Trophoblast cell (in vitro differentiated cells and primary cell): Measurements from ENCODE around the gene LHFPL2.
A peak's percentile ranks its signal among the peaks of the same experiment; 100 is the strongest.

Source experiments
- DNase-seq, 2 donors: peaks; one replicate each; pipeline ENCODE4 v3.0.0-alpha.2; 2016
- H2AFZ ChIP-seq: 2 replicates; pipeline ENCODE4 v1.6.1; 2013; ENCODE audit warnings: low read length, moderate library complexity, mild to moderate bottlenecking; ENCODE audit not compliant: insufficient read depth, poor library complexity
- H2AK5ac ChIP-seq: 2 replicates; pipeline ENCODE4 v1.6.1; 2013; ENCODE audit warnings: mild to moderate bottlenecking, low read length
- H2BK120ac ChIP-seq: 2 replicates; pipeline ENCODE4 v1.6.1; 2013; ENCODE audit warnings: low read length, mild to moderate bottlenecking, moderate library complexity; ENCODE audit not compliant: insufficient read depth, poor library complexity
- H2BK12ac ChIP-seq: 2 replicates; pipeline ENCODE4 v1.6.1; 2013; ENCODE audit warnings: mild to moderate bottlenecking, low read length, moderate library complexity
- H2BK5ac ChIP-seq: 2 replicates; pipeline ENCODE4 v1.6.1; 2013; ENCODE audit warnings: low read length, low read depth, moderate library complexity, mild to moderate bottlenecking; ENCODE audit not compliant: poor library complexity
- H3K14ac ChIP-seq: 2 replicates; pipeline ENCODE4 v1.6.1; 2013; ENCODE audit warnings: mild to moderate bottlenecking, low read length
- H3K18ac ChIP-seq: 2 replicates; pipeline ENCODE4 v1.6.1; 2013; ENCODE audit warnings: mild to moderate bottlenecking, low read length
- H3K23ac ChIP-seq: 2 replicates; pipeline ENCODE4 v1.6.1; 2013; ENCODE audit warnings: low read length
- H3K27ac ChIP-seq: 2 replicates; pipeline ENCODE4 v1.5.1; 2013; ENCODE audit warnings: low read depth, mild to moderate bottlenecking, inconsistent platforms, low read length, moderate library complexity
- H3K27me3 ChIP-seq: 2 replicates; pipeline ENCODE4 v1.6.1; 2013; ENCODE audit warnings: inconsistent platforms, mild to moderate bottlenecking, low read length, moderate library complexity; ENCODE audit not compliant: insufficient read depth
- H3K36me3 ChIP-seq, 2 experiments: 1 replicate in 1 of 2; 2 replicates in 1 of 2; pipeline ENCODE4 v1.6.1; 2013; ENCODE audit warnings: low read length in 2 of 2, mild to moderate bottlenecking in 2 of 2, moderate library complexity in 1 of 2; ENCODE audit not compliant: insufficient read depth in 2 of 2, control insufficient read depth in 1 of 2
- H3K4ac ChIP-seq: 2 replicates; pipeline ENCODE4 v1.6.1; 2013; ENCODE audit warnings: low read depth, mild to moderate bottlenecking, low read length, moderate library complexity
- H3K4me1 ChIP-seq, 2 experiments: 1 replicate in 1 of 2; 2 replicates in 1 of 2; pipeline ENCODE4 v1.6.1; 2013; ENCODE audit warnings: low read length in 2 of 2, mild to moderate bottlenecking in 2 of 2, moderate library complexity in 1 of 2; ENCODE audit not compliant: insufficient read depth in 2 of 2, control insufficient read depth in 1 of 2
- H3K4me2 ChIP-seq: 2 replicates; pipeline ENCODE4 v1.6.1; 2013; ENCODE audit warnings: inconsistent platforms, mild to moderate bottlenecking, low read length, moderate library complexity
- H3K4me3 ChIP-seq: 2 replicates; pipeline ENCODE4 v1.5.1; 2013; ENCODE audit warnings: mild to moderate bottlenecking, low read depth, low read length, inconsistent platforms
- H3K79me1 ChIP-seq: one replicate; pipeline ENCODE4 v1.6.1; 2013; ENCODE audit warnings: low read length
- H3K79me2 ChIP-seq: 2 replicates; pipeline ENCODE4 v1.6.1; 2013; ENCODE audit warnings: low read length, mild to moderate bottlenecking; ENCODE audit not compliant: control insufficient read depth, insufficient read depth, poor library complexity
- H3K9ac ChIP-seq: 2 replicates; pipeline ENCODE4 v1.6.1; 2013; ENCODE audit warnings: mild to moderate bottlenecking, low read length
- H3K9me3 ChIP-seq: 2 replicates; pipeline ENCODE4 v1.6.1; 2013; ENCODE audit warnings: low read depth, mild to moderate bottlenecking, control low read depth, inconsistent platforms, low read length; ENCODE audit not compliant: insufficient read depth
- H4K12ac ChIP-seq: 2 replicates; pipeline ENCODE4 v1.6.1; 2013; ENCODE audit warnings: low read depth, mild to moderate bottlenecking, low read length, moderate library complexity
- H4K8ac ChIP-seq: 2 replicates; pipeline ENCODE4 v1.6.1; 2013; ENCODE audit warnings: low read depth, mild to moderate bottlenecking, low read length, moderate library complexity
- H4K91ac ChIP-seq: one replicate; pipeline ENCODE4 v1.6.1; 2013; ENCODE audit warnings: low read depth, mild to moderate bottlenecking, low read length, moderate library complexity
- WGBS: extraction: QIAGEN DNeasy Blood & Tissue Kit; methylation state at CpG from one replicate; pipeline ENCODE4 v1.1.7; 2013; ENCODE audit warnings: missing lambda C conversion rate; ENCODE audit not compliant: insufficient read length, insufficient coverage; ENCODE audit errors: extremely low coverage; 5-methylcytosine and 5-hydroxymethylcytosine counted together

The LHFPL2 gene

GRCh38 chr5:78594610-78595457, 53.7 kb downstream of the LHFPL2 start:
- Histone ChIP-seq H3K9ac (no peak overlapping the region), H3K4ac (no peak overlapping the region), H2AFZ (no peak overlapping the region), H3K79me1 (peaks cover 6% of the 10 kb centered on the region), H2BK12ac (no peak overlapping the region), H3K79me2 (peaks cover 5% of the 10 kb centered on the region), H2BK120ac (no peak overlapping the region), H4K12ac (no peak overlapping the region), H3K4me1 (peaks cover 11 to 16% of the 10 kb centered on the region in 2 experiments), H4K8ac (no peak overlapping the region), H2AK5ac (no peak overlapping the region), H3K4me3 (no peak overlapping the region), H3K27me3 (no peaks in the 10 kb centered on the region), H3K9me3 (no peaks in the 10 kb centered on the region), H2BK5ac (no peak overlapping the region), H3K4me2 (no peak overlapping the region), H3K18ac (no peak overlapping the region), H4K91ac (no peak overlapping the region), H3K23ac (no peak overlapping the region), H3K36me3 (no peaks in the 10 kb centered on the region), H3K27ac (peak overlapping the region; percentile 29), H3K14ac (no peak overlapping the region)
- WGBS = no CpG with 5 or more reads among the region's 7 CpGs
- peak; percentile 58 to 68 for DNase-seq

DNA sequence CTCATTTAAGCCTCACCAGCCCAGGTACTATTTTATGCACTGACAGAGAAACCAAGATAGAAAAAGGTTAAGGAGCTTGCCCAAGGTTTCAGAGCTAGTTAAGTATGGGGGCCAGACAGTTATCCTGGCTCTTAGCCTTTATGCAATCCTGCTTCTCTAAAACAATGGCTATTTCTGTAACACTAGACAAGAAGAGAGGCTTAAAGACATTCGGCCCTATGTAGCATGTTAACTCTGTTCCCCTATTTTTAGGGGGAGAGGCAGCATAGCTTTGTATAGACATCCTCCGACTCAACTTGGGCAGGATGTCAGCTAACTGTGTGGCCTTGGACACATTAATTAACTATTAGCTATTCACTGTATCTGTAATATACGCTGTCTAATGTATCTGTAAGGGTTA, 54.6 kb downstream of the LHFPL2 start:
- H2BK12ac ChIP-seq = no peak overlapping the region
- H3K9me3 ChIP-seq = no peaks in the 10 kb centered on the region
- H3K23ac ChIP-seq = no peak overlapping the region
- no peaks in the 10 kb centered on the region for H3K27me3 ChIP-seq
- peaks cover 5% of the 10 kb centered on the region for H3K79me2 ChIP-seq
- no peak overlapping the region for H3K4me2 ChIP-seq
- no peak overlapping the region for H4K91ac ChIP-seq
- no peak overlapping the region for H3K27ac ChIP-seq
- no peak overlapping the region for H2BK120ac ChIP-seq
- H4K8ac ChIP-seq = no peak overlapping the region
- no peak overlapping the region for H3K18ac ChIP-seq
- peaks cover 11 to 16% of the 10 kb centered on the region in 2 experiments for H3K4me1 ChIP-seq
- WGBS = no CpG with 5 or more reads among the region's 3 CpGs
- peaks cover 2% of the 10 kb centered on the region in 2 experiments for H3K36me3 ChIP-seq
- H4K12ac ChIP-seq = no peak overlapping the region
- no peak overlapping the region for H2AFZ ChIP-seq
- H3K14ac ChIP-seq = no peak overlapping the region
- H3K79me1 ChIP-seq = peaks cover 6% of the 10 kb centered on the region
- no peak overlapping the region for H3K4me3 ChIP-seq
- no peak for DNase-seq
- H2BK5ac ChIP-seq = no peak overlapping the region
- H3K9ac ChIP-seq = no peak overlapping the region
- no peak overlapping the region for H2AK5ac ChIP-seq
- H3K4ac ChIP-seq = peak overlapping the region; percentile 2

- Histone ChIP-seq H3K27ac (no peak overlapping the region), H4K12ac (no peak overlapping the region), H2AK5ac (peak overlapping the region; percentile 44), H2BK12ac (no peak overlapping the region), H3K4ac (peak overlapping the region; percentile 25), H3K9ac (no peak overlapping the region), H2AFZ (no peak overlapping the region), H4K91ac (no peak overlapping the region), H3K4me3 (no peak overlapping the region), H3K4me1 (peaks cover 11 to 16% of the 10 kb centered on the region in 2 experiments), H3K79me2 (peaks cover 5% of the 10 kb centered on the region), H3K23ac (no peak overlapping the region), H4K8ac (no peak overlapping the region), H3K4me2 (no peak overlapping the region), H3K79me1 (peaks cover 6% of the 10 kb centered on the region), H2BK5ac (no peak overlapping the region), H3K14ac (no peak overlapping the region), H3K9me3 (no peaks in the 10 kb centered on the region), H3K18ac (peak overlapping the region; percentile 38), H3K36me3 (peaks cover 2% of the 10 kb centered on the region in 2 experiments), H2BK120ac (no peak overlapping the region), H3K27me3 (no peaks in the 10 kb centered on the region)
- no CpG with 5 or more reads among the region's 2 CpGs for WGBS
- DNase-seq = no peak
Observed at GRCh38 chr5:78593465-78593864, 55.1 kb downstream of the LHFPL2 start.

DNA sequence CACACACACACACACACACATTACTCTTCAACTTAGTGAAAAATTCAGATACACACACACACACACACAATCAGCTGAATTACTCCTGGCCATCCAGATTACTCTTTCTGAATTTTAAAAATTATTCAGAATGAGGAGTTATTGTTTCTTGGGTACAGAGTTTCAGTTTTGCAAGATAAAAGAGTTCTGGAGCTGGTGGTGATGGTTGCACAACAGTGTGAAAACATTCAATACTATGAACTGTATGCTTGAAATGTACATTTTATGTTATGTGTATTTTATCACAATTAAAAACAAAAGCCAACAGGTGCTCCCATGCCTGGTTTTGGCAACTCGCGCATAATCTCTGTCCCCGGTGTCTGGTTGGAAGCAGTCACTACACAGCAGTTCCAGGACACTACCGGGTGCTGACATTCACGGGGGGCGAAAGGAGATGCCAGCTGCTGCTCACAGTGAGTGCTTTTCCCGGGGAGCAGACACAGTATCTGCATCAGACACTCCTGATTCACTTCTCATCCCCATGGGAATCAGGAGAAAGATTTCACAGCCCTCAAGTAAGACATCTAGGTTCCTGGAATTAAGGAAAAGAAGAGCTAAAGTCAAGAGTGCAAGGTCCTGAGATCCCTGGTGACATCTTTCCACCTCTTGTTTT, 55.7 kb downstream of the LHFPL2 start:
- Histone ChIP-seq H2AK5ac (no peak overlapping the region), H3K4me2 (no peak overlapping the region), H4K91ac (no peak overlapping the region), H4K12ac (no peak overlapping the region), H4K8ac (no peak overlapping the region), H2BK12ac (no peak overlapping the region), H3K4ac (no peak overlapping the region), H3K14ac (no peak overlapping the region), H2BK120ac (no peak overlapping the region), H2AFZ (no peak overlapping the region), H3K27me3 (no peaks in the 10 kb centered on the region), H3K9me3 (no peaks in the 10 kb centered on the region), H3K27ac (no peak overlapping the region), H3K4me1 (peaks cover 11 to 17% of the 10 kb centered on the region in 2 experiments), H2BK5ac (no peak overlapping the region), H3K23ac (no peak overlapping the region), H3K79me2 (peaks cover 5% of the 10 kb centered on the region), H3K79me1 (peaks cover 6% of the 10 kb centered on the region), H3K9ac (no peak overlapping the region), H3K18ac (no peak overlapping the region), H3K4me3 (no peak overlapping the region), H3K36me3 (peaks cover 2 to 4% of the 10 kb centered on the region in 2 experiments)
- DNase-seq = no peak
- WGBS = no CpG with 5 or more reads among the region's 7 CpGs
